Right kidney (tissue), 1 donor: Measurements from ENCODE around the gene ITPR2.
A peak's percentile ranks its signal among the peaks of the same experiment; 100 is the strongest.
"Not testable (repeated sequence)": the region's sequence is repeated elsewhere in the genome, so short reads cannot be mapped to it uniquely, and the experiment has no call there.

ENCODE experiments used
- DNase-seq: peaks from one replicate; pipeline ENCODE4 v3.0.0-alpha.2; 2016

Gene ITPR2

DNA sequence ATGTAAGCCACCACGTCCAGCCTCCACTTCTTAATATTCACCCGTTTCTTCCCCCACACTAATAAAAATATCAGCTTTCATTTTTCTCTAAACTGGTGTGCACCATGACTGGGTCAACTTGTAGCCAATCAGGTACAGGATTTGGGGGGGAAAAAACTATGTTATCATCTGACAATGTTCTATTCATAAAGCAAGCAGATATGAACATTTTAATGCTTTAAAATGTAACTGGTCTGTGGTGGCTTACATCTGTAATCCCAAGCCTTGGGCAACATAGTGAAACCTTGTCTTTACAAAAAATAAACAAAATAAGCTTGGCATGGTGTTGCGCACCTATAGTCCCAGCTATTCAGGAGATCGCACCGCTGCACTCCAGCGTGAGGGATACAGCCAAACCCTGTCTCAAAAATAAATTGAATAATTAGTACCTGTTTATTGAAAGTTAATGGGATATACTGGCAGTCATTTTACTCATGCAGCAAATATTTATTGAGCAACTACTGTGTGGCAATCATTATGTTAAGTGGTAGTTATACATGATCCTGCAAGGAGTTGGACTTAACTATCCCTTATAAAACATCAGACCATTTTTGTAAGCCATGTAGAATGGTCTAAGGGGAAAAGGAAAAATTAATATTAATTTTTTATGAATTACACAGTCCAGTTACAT, 15.3 kb upstream of the ITPR2 start:
- DNase-seq: no peak

DNA sequence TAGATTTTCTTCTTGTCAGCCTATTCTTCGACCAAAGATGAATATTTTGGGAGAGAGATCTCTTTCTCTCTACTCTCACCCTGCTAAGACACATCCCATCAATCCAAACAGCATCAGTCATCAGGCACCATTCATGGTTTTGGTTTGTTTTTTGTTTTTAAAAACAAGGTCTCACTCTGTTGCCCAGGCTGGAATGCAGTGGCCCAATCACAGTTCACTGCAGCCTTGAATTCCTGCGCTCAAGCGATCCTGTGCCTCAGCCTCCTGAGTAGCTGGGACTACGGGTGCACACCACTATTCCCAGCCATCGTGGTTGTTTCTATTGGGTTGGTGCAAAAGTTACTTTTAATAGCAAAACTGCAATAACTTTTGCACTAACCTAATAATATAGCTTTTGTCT, 14.4 kb upstream of the ITPR2 start:
- no peak for DNase-seq

DNA sequence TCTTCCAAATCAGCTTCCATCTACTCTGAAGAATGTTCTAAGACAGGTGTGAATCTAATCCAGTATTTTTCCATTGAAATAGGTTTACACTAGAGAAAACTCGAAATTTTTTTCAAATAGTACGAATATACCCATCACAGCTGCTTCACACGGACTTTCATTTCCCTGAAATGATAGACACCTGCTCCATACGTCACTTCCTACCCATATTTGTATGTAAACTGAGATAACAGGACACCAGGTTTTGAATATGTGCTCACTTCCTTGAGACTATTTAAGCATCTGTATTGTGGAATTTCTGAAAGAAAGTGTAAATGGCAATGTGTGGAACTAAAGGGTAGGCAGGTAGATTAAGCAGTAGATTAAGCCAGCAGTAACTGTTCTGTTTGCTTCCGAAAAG, 13.4 kb upstream of the ITPR2 start:
- DNase-seq: no peak

DNA sequence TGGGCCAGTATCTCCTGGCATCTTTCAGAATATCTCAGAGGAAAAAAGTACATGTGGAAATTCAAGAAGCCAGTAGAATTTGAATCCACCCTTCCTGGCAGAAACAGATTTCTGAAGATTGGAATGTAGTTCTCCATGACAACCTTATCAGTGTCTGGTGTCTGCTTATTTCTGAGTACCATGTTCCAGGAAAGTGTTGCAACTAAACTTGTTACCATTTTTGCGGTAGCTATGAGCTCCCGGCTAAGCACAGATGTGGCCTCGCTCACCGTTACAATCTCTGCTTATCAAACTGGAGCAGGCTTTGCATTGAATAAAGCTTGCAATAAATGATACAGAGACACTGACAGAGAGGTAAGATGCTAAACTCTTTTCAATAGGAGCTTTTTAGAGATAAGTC, 13.0 kb upstream of the ITPR2 start:
- DNase-seq: no peak

GRCh38 chr12:26845057-26845666, 12.2 kb upstream of the ITPR2 start:
- DNase-seq: peak; percentile 24

DNA sequence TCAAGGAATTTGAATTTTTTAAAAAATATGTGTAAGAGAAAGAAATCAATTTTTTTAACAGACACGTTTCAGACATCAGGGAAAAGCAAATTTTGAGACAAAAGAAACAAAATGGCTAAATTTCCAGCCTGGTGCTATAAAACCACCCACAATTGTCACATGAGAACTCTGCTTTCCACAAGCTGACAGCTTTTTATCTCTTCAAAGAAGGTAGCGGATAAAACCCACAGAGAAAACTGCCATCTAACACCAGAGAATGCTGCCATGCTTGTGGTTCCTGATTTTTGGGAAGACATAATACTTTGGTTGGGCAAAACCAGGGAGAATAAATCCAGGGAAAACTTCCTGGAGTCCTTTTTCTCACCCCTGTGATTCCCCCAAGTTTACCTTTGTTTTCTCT, 10.3 kb upstream of the ITPR2 start:
- DNase-seq: no peak

DNA sequence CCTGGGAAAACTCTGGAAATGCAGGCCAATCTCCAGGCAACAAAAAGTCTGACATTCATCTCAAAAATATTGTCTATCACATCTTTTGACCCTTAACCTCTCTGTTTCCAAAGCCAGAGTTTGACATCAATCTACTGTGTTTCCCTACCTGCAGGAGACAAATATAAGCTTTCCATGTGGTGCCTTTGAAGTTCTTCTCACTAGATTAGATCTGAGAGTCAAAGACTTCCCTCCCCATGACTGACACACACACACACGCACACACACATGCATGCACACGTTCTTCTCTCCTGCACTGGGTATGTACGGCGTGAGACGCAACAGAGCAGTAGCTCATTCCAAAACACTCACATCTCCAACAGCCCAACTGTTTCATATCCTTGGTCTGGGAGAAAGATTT, 8.1 kb upstream of the ITPR2 start:
- no peak for DNase-seq

DNA sequence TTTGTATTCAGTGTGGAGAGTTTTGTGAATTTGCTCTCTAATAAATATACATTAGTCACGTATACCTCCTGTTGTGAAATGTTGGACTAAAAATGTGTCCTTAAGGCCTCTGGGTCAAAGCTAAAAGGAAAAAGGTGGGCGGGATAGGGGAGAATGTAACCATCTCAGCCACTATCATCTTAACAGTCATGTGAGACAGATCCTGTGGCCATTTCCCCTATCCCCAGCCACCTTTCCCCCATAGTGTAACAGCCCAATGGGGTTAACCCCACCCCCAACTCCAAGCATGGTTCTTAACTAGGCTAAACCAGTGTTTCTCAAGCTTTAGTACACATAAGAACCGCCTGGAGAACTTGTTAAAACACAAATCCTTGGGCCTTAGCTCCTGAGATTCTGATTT, 6.5 kb upstream of the ITPR2 start:
- no peak for DNase-seq

DNA sequence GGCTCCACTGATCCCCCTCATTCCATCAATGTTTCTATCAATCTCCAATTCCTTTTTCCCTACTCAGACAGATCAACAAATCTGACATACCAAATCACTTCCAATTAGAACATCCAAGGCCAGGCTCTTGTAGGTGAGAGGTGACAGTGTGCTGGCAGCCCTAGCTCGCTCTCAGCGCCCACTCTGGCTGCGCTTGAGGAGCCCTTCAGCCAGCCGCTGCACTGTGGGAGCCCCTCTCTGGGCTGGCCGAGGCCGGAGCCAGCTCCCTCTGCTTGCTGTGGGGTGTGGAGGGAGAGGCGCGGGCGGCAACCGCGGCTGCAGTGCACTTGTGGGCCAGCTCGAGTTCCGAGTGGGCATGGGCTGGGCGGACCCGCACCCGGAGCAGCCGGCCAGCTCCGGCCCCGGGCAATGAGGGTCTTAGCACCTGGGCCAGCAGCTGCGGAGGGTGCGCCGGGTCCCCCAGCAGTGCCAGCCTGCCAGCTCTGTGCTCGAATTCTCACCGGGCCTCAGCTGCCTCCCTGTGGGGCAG, 6.0 kb upstream of the ITPR2 start:
- DNase-seq: no peak

GRCh38 chr12:26836201-26836600, 3.2 kb upstream of the ITPR2 start:
- no peak for DNase-seq

DNA sequence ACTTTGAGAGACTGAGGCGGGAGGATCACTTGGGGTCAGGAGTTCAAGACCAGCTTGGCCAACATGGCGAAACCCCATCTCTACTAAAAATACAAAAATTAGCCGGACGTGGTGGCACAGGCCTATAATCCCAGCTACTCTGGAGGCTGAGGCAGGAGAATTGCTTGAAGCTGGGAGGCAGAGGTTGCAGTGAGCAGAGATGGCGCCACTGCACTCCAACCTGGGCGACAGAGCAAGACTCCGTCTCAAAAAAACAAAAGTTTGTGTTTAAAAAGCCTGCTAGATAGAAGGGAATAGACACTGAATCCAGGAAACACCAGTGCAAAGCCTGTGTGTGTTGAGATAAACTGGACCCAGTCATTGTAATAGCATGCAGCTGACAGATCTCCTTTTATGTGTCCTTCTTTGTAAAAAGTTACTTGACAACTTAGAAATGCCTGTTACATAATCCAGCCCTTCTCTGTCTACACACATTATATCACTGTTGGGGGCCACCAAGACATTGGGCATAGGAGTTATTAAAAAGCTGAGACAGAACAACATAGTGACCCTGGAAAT, 1.6 kb upstream of the ITPR2 start:
- not testable (repeated sequence) for DNase-seq

- DNase-seq: no peak
Observed at GRCh38 chr12:26833743-26834490, 923 bp upstream of the ITPR2 start.

DNA sequence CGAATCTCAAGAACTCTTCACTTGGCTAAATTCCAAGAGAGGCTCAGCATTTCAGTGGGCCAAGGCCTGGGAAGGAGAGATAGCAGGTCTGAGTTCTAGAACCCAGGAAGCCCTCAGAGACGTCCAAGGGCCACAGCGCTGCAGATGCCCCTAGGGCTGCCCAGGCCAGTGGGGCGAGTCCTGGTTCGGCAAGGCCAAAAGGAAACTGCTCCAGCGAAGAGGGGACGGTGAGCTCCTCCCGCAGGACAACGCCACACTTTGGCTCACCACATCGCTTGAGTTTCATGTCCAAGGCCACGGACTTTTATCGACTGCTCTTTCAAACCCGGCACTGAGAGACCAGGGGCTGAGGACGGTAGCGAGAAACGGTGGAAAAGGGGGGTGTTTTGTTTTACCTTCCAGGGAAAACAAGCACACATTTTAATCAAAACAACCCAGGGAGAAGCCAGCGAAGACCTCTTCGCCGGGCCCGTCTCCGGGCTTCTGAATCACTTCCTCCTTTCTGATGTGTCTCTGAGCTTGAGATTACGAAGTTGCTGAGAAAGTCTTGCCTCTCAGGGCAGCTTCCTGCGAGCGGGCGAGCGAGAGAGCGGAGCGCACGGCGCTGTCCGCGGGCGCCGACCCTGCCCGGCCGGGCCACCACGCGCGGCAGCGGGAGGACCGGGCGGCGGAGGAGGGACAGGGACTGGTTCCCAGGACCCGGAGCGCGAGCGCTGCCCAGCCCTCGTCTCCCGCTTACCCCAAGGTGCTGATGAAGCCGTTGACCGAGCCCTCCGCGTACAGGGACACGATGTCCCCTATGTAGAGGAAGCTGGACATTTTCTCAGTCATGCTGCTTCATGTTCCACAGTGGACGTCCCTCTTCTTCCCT, 808 bp downstream of the ITPR2 start:
- DNase-seq: peak; percentile 86

- DNase-seq: no peak
Observed at GRCh38 chr12:26830783-26831551, 2.0 kb downstream of the ITPR2 start.

DNA sequence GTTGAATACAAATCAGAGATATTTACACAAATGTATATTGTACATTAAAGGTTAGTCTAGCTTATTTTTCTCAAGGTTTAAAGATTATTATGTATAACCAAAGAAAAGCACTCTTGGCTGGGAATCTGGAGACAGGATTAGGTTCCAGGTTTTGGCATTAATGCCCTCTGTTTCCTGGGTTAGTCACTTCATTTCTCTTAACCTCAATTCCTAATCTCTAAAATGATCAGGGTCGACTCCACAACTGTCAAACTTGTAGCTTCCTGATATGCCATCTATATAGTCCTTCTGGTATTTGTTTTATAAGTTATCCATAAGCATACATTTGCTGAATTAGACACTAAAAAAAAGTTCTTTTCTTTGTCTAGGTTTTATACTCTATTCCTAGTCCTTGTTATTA, 2.6 kb downstream of the ITPR2 start:
- no peak for DNase-seq

GRCh38 chr12:26828280-26829073, 4.5 kb downstream of the ITPR2 start:
- DNase-seq: no peak

GRCh38 chr12:26826437-26826836, 6.6 kb downstream of the ITPR2 start:
- DNase-seq: no peak

DNA sequence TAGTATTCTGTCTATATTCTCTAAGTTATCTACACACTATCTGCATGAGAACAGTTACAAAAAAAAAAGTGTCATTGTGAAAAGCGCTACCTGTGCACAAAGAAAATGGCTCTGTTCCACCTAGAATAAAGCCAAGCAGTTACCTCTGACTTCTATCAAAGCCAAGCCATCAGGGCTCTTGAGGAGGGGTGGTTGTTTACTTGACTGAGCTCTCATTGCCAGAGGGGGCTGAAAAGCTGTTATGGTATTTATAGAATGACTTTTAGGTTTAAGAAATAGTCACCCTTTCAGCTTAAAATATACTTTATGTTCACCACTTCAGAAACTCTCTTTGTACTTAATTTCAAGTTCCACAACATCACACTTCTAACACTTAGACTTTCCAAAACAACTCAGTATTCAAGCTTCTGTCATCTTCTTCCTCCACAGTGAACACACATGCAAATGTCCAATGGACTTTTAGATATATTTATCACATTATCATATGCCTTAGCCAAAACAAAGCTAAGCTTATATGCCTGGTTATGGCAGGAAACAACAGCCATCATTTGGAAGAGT, 7.5 kb downstream of the ITPR2 start:
- DNase-seq: no peak

DNA sequence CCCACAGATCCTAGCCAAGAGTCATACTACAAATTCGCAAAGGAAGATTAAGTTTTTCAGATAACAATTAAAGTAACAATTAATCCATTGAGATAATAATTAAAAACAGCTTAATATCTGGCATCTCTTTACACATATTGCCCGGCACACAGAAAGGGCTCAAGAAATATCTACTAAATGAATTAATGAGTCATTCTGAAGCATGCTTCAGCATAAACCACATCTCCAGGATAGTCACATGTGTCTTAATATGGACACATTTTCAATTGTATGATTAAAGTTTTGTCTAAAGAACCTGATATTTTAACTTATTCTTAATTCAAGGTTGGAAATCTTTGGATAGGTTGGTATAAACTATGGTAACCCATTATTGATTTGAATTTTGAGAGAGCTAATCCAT, 9.6 kb downstream of the ITPR2 start:
- no peak for DNase-seq

- DNase-seq: no peak
Observed at GRCh38 chr12:26822026-26822425, 11.0 kb downstream of the ITPR2 start.
